Suppressor macrophage (primary cell): ENCODE measurements around the gene FOSL1.

Experiments
- DNase-seq, 4 experiments: peaks; one replicate each; pipeline ENCODE4 v3.0.0-alpha.2; 2020 to 2022

The FOSL1 gene

GRCh38 chr11:65919573-65920371, 19.6 kb upstream of the FOSL1 start:
- DNase-seq: peak in 3 of 4 experiments; percentile 41 to 63 (median 48)

GRCh38 chr11:65919141-65919572, 19.0 kb upstream of the FOSL1 start, which contains the start of gene DRAP1:
DRAP1 (plus strand) TSS chr11:65919426; CDS start chr11:65919502, 76 bp downstream.
- peak; percentile 99 to 100 (median 100) for DNase-seq

GRCh38 chr11:65918211-65919140, 18.3 kb upstream of the FOSL1 start, which contains the start of gene C11orf68:
C11orf68 (minus strand) TSS chr11:65919062; CDS start chr11:65919031, 31 bp downstream.
- no peak for DNase-seq

GRCh38 chr11:65917434-65918210, 17.4 kb upstream of the FOSL1 start:
- DNase-seq: no peak

GRCh38 chr11:65917077-65917433, 16.9 kb upstream of the FOSL1 start:
- DNase-seq: no peak

GRCh38 chr11:65916391-65916790, 16.2 kb upstream of the FOSL1 start:
- DNase-seq: no peak

- peak; percentile 50 to 78 (median 75) for DNase-seq
Measured at GRCh38 chr11:65915821-65916251, 15.6 kb upstream of the FOSL1 start.

- peak in 2 of 4 experiments; percentile 33 to 47 for DNase-seq
Measured at GRCh38 chr11:65915101-65915820, 15.1 kb upstream of the FOSL1 start.

- DNase-seq: peak in 1 of 4 experiments; percentile 25
Measured at GRCh38 chr11:65912845-65913244, 12.7 kb upstream of the FOSL1 start.

GRCh38 chr11:65911682-65912568, 11.7 kb upstream of the FOSL1 start:
- peak; percentile 43 to 57 (median 52) for DNase-seq

- DNase-seq: peak in 1 of 4 experiments; percentile 0
Measured at GRCh38 chr11:65907878-65908277, 7.7 kb upstream of the FOSL1 start.

GRCh38 chr11:65906602-65907001, 6.4 kb upstream of the FOSL1 start:
- DNase-seq: peak in 1 of 4 experiments; percentile 1

GRCh38 chr11:65903715-65904114, 3.5 kb upstream of the FOSL1 start:
- no peak for DNase-seq

GRCh38 chr11:65903068-65903481, 2.9 kb upstream of the FOSL1 start:
- no peak for DNase-seq

- no peak for DNase-seq
Measured at GRCh38 chr11:65900899-65901180, 652 bp upstream of the FOSL1 start.

GRCh38 chr11:65899356-65900124, 648 bp downstream of the FOSL1 start:
- DNase-seq: peak; percentile 73 to 87 (median 81)

GRCh38 chr11:65898656-65899355, 1.4 kb downstream of the FOSL1 start:
- DNase-seq: peak in 1 of 4 experiments; percentile 3

- DNase-seq: peak in 1 of 4 experiments; percentile 0
Measured at GRCh38 chr11:65897020-65897471, 3.1 kb downstream of the FOSL1 start.
